GM12865 (cell line): Measurements from ENCODE around the gene CCR4.

ENCODE experiments used
- DNase-seq: peaks from one replicate; pipeline ENCODE4 v3.0.0; 2010; ENCODE audit warnings: low read depth
- H3K4me3 ChIP-seq: 2 replicates; pipeline ENCODE4 v1.5.1; 2011; ENCODE audit warnings: mild to moderate bottlenecking, low read depth, low read length, control low read depth
- CTCF ChIP-seq: IDR thresholded peaks from 2 replicates; pipeline ENCODE4 v1.5.1; 2011; ENCODE audit warnings: low read length, control low read depth, low read depth, inconsistent platforms; ENCODE audit not compliant: insufficient read depth; ENCODE audit errors: missing control alignments

Gene CCR4

GRCh38 chr3:32951410-32951811, at the start of gene CCR4:
CCR4 (plus strand) TSS chr3:32951644; CDS start chr3:32953423, 1,779 bp downstream.
- H3K4me3 ChIP-seq: no peak within 1 kb of the TSS
- no peak for TF ChIP-seq CTCF
- DNase-seq: peak; percentile 65

- peak; percentile 65 for DNase-seq
- TF ChIP-seq CTCF: peak; percentile 44
- peak overlapping the region; percentile 15; the same call in 1 of the 2 replicates for H3K4me3 ChIP-seq
Measured at GRCh38 chr3:32902887-32903371, 48.5 kb upstream of the CCR4 start.

GRCh38 chr3:32903953-32904352, 47.5 kb upstream of the CCR4 start:
- H3K4me3 ChIP-seq: no peak overlapping the region
- TF ChIP-seq CTCF: no peak
- no peak for DNase-seq

- no peak for TF ChIP-seq CTCF
- DNase-seq: no peak
- H3K4me3 ChIP-seq: no peak overlapping the region
Measured at GRCh38 chr3:32909999-32910398, 41.4 kb upstream of the CCR4 start.

- DNase-seq: no peak
- TF ChIP-seq CTCF: no peak
- no peak overlapping the region for H3K4me3 ChIP-seq
Measured at GRCh38 chr3:32910954-32911353, 40.5 kb upstream of the CCR4 start.

- TF ChIP-seq CTCF: no peak
- DNase-seq: peak; percentile 42
- H3K4me3 ChIP-seq: no peak overlapping the region
Measured at GRCh38 chr3:32912046-32912445, 39.4 kb upstream of the CCR4 start.

- no peak for TF ChIP-seq CTCF
- H3K4me3 ChIP-seq: no peak overlapping the region
Measured at GRCh38 chr3:32913790-32914446, 37.5 kb upstream of the CCR4 start.

More at GRCh38 chr3:32913790-32914446, 37.5 kb upstream of the CCR4 start:
- no peak for DNase-seq
